HEK293T (cell line): ENCODE measurements around the gene ANKRD60.

Source experiments
- ARNT ChIP-seq: fragments of 450-650 bp; IDR thresholded peaks from 2 replicates; pipeline ENCODE4 v1.6.1; 2017; ENCODE audit warnings: mild to moderate bottlenecking
- BHLHE40 ChIP-seq: fragments of 450-650 bp; IDR thresholded peaks from 2 replicates; pipeline ENCODE4 v1.6.1; 2016; ENCODE audit warnings: mild to moderate bottlenecking, moderate library complexity, borderline replicate concordance
- CTBP1 ChIP-seq: fragments of 450-650 bp; IDR thresholded peaks from 2 replicates; pipeline ENCODE4 v1.6.1; 2016; ENCODE audit warnings: borderline replicate concordance
- ELF4 ChIP-seq: fragments of 450-650 bp; IDR thresholded peaks from 2 replicates; pipeline ENCODE4 v1.6.1; 2017; ENCODE audit warnings: antibody characterized with exemption
- FOXA1 ChIP-seq: fragments of 450-650 bp; IDR thresholded peaks from 2 replicates; pipeline ENCODE4 v1.6.1; 2016; ENCODE audit warnings: mild to moderate bottlenecking
- FOXM1 ChIP-seq: fragments of 450-650 bp; IDR thresholded peaks from 2 replicates; pipeline ENCODE4 v1.6.1; 2017; ENCODE audit warnings: mild to moderate bottlenecking, borderline replicate concordance
- HDGF ChIP-seq: fragments of 450-650 bp; IDR thresholded peaks from 2 replicates; pipeline ENCODE4 v1.6.1; 2017; ENCODE audit warnings: antibody characterized with exemption, borderline replicate concordance
- LEF1 ChIP-seq: fragments of 450-650 bp; IDR thresholded peaks from 2 replicates; pipeline ENCODE4 v1.6.1; 2017; ENCODE audit warnings: mild to moderate bottlenecking, borderline replicate concordance
- NFRKB ChIP-seq: fragments of 450-650 bp; IDR thresholded peaks from 2 replicates; pipeline ENCODE4 v1.6.1; 2016; ENCODE audit warnings: mild to moderate bottlenecking, moderate library complexity
- PKNOX1 ChIP-seq: fragments of 450-650 bp; IDR thresholded peaks from 2 replicates; pipeline ENCODE4 v1.6.1; 2016
- SP1 ChIP-seq: fragments of 450-650 bp; IDR thresholded peaks from 2 replicates; pipeline ENCODE4 v1.6.1; 2017
- TARDBP ChIP-seq: fragments of 450-650 bp; IDR thresholded peaks from 2 replicates; pipeline ENCODE4 v1.6.1; 2016

- TF ChIP-seq PKNOX1 (no peak), FOXM1 (no peak), HDGF (no peak), ARNT (no peak), TARDBP (no peak), NFRKB (no peak), ELF4 (no peak), SP1 (no peak), LEF1 (no peak), BHLHE40 (no peak), CTBP1 (no peak), FOXA1 (no peak)
Measured at GRCh38 chr20:58212636-58213035, 15.8 kb downstream of the ANKRD60 start.
